NAMALWA (cell line): ENCODE results near the gene GLIS1.

Experiments used
- DNase-seq: peaks from one replicate; pipeline ENCODE4 v3.0.0-alpha.2; 2015; ENCODE audit warnings: low spot score

GLIS1 gene

GRCh38 chr1:53463961-53464899 is 274.7 kb downstream of the GLIS1 start:
- DNase-seq: no peak

GRCh38 chr1:53462769-53463501 is 276.0 kb downstream of the GLIS1 start:
- DNase-seq: no peak

DNA sequence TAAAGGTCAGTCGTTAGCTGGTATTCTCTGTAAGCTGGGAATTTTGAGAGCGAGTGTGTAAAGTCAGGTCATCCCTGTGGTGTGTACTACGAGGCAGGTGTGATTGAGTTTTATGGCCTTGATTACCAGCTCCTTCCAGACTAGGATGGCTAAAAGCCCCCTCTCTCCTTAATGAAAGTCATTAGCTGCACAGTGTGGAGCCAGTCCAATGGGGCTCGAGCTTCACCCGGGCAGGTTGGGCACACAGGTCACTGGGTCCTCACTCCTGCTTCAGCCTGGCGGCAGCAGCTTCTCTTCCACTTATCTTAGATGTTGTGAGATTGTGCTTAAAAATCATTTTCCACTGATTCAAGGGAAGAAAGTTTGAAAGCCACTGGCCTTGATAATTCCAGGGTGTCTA is 276.8 kb downstream of the GLIS1 start:
- no peak for DNase-seq

- no peak for DNase-seq
These were observed 277.5 kb downstream of the GLIS1 start for GRCh38 chr1:53461323-53462044.

DNA sequence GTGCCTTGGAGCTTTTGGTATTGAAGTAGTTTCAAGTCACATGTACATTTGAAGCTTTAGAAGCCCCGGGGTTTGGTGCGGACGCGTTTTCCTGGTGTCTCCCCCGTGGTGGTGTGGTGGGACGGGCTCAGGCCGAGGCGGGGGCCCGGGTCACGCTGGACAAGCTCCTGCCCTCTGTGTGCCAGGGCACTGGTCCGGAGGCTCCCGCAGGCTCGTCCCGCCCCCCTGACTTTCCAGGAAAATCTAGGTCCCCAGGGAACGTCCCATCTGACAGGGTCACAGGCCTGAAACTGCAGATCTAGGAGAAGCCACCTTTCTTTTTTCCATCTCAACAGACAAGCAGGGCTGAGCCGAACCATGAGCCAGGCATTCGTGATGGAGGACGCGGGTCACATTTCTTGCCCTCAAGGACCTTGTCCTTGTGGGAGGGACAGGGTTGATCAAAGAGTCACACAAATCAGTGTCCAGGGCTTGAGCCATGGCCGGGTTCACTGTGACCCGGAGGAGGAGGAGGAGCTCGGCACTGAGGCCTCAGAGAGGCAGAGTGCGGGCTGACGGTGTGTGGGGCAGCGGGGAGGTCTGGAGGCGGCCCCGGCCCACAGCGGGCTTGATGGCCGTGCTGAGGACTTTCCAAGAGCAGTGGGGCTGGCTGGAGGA is 278.2 kb downstream of the GLIS1 start:
- no peak for DNase-seq

- no peak for DNase-seq
These were observed 278.7 kb downstream of the GLIS1 start for GRCh38 chr1:53460211-53460634.

GRCh38 chr1:53459321-53460175 is 279.4 kb downstream of the GLIS1 start, which contains the start of gene DMRTB1:
DMRTB1 (plus strand) TSS chr1:53459399; CDS start chr1:53459454, 55 bp downstream.
- no peak for DNase-seq

DNA sequence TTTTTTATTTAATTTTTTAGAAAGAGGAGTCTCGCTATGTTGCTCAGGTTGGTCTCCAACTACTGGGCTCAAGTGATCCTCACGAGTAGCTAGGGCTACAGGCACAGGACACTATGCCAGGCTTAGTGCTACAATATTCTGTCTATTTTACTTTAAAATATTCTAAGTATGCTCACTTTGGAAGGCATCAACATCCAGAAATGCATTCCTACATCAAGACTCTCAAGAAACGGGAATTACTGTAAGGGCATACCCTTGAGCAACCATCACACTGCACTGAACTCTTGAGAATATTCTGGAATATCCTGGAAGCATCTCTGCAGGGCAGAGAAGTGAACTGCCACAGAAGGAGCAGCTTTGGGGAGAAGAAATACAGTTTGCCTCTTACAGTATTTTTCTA is 280.3 kb downstream of the GLIS1 start:
- DNase-seq: no peak
